Vagina (tissue), 2 donors: ENCODE results near the gene RORC. TPM values are rescaled to one million over a fixed set of nuclear protein-coding genes. Genes with fewer than 3 reads are reported as not detected.

Source experiments
- DNase-seq, 2 donors: peaks; one replicate each; pipeline ENCODE4 v3.0.0-alpha.2; 2017; ENCODE audit errors: extremely low spot score in 2 of 2
- H3K27ac ChIP-seq: fragments of 200-600 bp; sonication (generic); one replicate; pipeline ENCODE4 v1.5.1; 2019
- H3K27me3 ChIP-seq: fragments of 200-600 bp; sonication (generic); one replicate; pipeline ENCODE4 v1.5.1; 2019
- H3K36me3 ChIP-seq, 2 donors: fragments of 200-600 bp; sonication (generic); one replicate each; pipeline ENCODE4 v1.5.1; 2017 to 2019
- H3K4me1 ChIP-seq: fragments of 200-600 bp; sonication (generic); one replicate; pipeline ENCODE4 v1.5.1; 2019
- H3K4me3 ChIP-seq, 2 donors: fragments of 200-600 bp; sonication (generic); 1 replicate in 1 of 2; 2 replicates in 1 of 2; pipeline ENCODE4 v1.5.1; 2016 to 2019
- H3K9me3 ChIP-seq: fragments of 200-600 bp; sonication (generic); one replicate; pipeline ENCODE4 v1.5.1; 2019
- CTCF ChIP-seq, 3 experiments: fragments of 450-650 bp in 2 of 3; fragments of 200-600 bp in 1 of 3; sonication (generic) in 1 of 3; IDR thresholded peaks; one replicate each; pipeline ENCODE4 v1.5.1; 2017 to 2019; ENCODE audit warnings: antibody characterized with exemption in 3 of 3, mild to moderate bottlenecking in 2 of 3, moderate library complexity in 2 of 3
- POLR2A ChIP-seq, 2 donors: fragments of 450-650 bp; IDR thresholded peaks; one replicate each; pipeline ENCODE4 v1.6.1; 2017; ENCODE audit warnings: antibody characterized with exemption in 2 of 2, mild to moderate bottlenecking in 2 of 2, moderate library complexity in 2 of 2
- POLR2AphosphoS5 ChIP-seq, 2 donors: sonication (generic); formaldehyde crosslinking; IDR thresholded peaks; one replicate each; pipeline ENCODE4 v1.9.0; 2017; ENCODE audit warnings: antibody characterized with exemption in 2 of 2, mild to moderate bottlenecking in 2 of 2, low read depth in 1 of 2; ENCODE audit not compliant: insufficient read depth in 1 of 2
- intact Hi-C: fragments of 100-400 bp; cut with DNase I; formaldehyde crosslinking; loops from one replicate; pipeline ENCODE4 v1.15.1; 2023
- total RNA-seq: library from RNA; depleted of rRNA; stranded (reverse); fragments of >200 nt; gene quantifications from one replicate; pipeline ENCODE4 v1.2.3, GENCODE V29; 2016

Gene RORC
- total RNA-seq, 1 donor from 2014 or later: 8.1 TPM

GRCh38 chr1:151825204-151825603 is 6.4 kb downstream of the RORC start:
- Histone ChIP-seq H3K36me3 (no peaks in the 10 kb centered on the region), H3K27ac (no peak overlapping the region), H3K27me3 (no peaks in the 10 kb centered on the region), H3K4me1 (peaks cover 9% of the 10 kb centered on the region), H3K9me3 (no peaks in the 10 kb centered on the region), H3K4me3 (no peak overlapping the region)
- no peak for DNase-seq
- intact Hi-C loops: no loop called here
- TF ChIP-seq POLR2AphosphoS5 (IDR thresholded peaks at IDR 0.05; ENCODE audit: insufficient read depth in 1 of 2, low read depth in 1 of 2): no peak

- Histone ChIP-seq H3K4me3 (no peak overlapping the region), H3K27ac (no peak overlapping the region), H3K27me3 (no peaks in the 10 kb centered on the region), H3K9me3 (no peaks in the 10 kb centered on the region), H3K4me1 (no peaks in the 10 kb centered on the region), H3K36me3 (no peaks in the 10 kb centered on the region)
- no peak for DNase-seq
- TF ChIP-seq POLR2A (IDR thresholded peaks at IDR 0.05): no peak
- TF ChIP-seq POLR2AphosphoS5 (IDR thresholded peaks at IDR 0.05; ENCODE audit: insufficient read depth in 1 of 2, low read depth in 1 of 2): no peak
- no peak for TF ChIP-seq CTCF (IDR thresholded peaks at IDR 0.05)
- intact Hi-C loops: no loop called here
Observed at GRCh38 chr1:151823175-151823574, 8.4 kb downstream of the RORC start.

- no peak for TF ChIP-seq POLR2AphosphoS5 (IDR thresholded peaks at IDR 0.05; ENCODE audit: insufficient read depth in 1 of 2, low read depth in 1 of 2)
- TF ChIP-seq CTCF (IDR thresholded peaks at IDR 0.05): no peak
- no peak for TF ChIP-seq POLR2A (IDR thresholded peaks at IDR 0.05)
- intact Hi-C loops: no loop called here
- H3K27me3 ChIP-seq: no peaks in the 10 kb centered on the region
- H3K27ac ChIP-seq: no peak overlapping the region
- no peaks in the 10 kb centered on the region for H3K36me3 ChIP-seq
- H3K4me1 ChIP-seq: no peaks in the 10 kb centered on the region
- no peaks in the 10 kb centered on the region for H3K9me3 ChIP-seq
- no peak for DNase-seq
- no peak overlapping the region for H3K4me3 ChIP-seq
Observed at GRCh38 chr1:151822404-151822803, 9.2 kb downstream of the RORC start.

- H3K9me3 ChIP-seq: no peaks in the 10 kb centered on the region
- intact Hi-C loops: no loop called here
- no peaks in the 10 kb centered on the region for H3K36me3 ChIP-seq
- TF ChIP-seq POLR2AphosphoS5 (IDR thresholded peaks at IDR 0.05; ENCODE audit: insufficient read depth in 1 of 2, low read depth in 1 of 2): no peak
- H3K4me3 ChIP-seq: no peak overlapping the region
- H3K27me3 ChIP-seq: no peaks in the 10 kb centered on the region
- no peak overlapping the region for H3K27ac ChIP-seq
- no peaks in the 10 kb centered on the region for H3K4me1 ChIP-seq
- DNase-seq: no peak
Observed at GRCh38 chr1:151820940-151821339, 10.7 kb downstream of the RORC start.

- Histone ChIP-seq H3K27me3 (no peaks in the 10 kb centered on the region), H3K9me3 (no peaks in the 10 kb centered on the region), H3K4me1 (no peaks in the 10 kb centered on the region), H3K27ac (no peak overlapping the region), H3K4me3 (no peak overlapping the region), H3K36me3 (no peaks in the 10 kb centered on the region)
- no peak for TF ChIP-seq POLR2A (IDR thresholded peaks at IDR 0.05)
- TF ChIP-seq POLR2AphosphoS5 (IDR thresholded peaks at IDR 0.05; ENCODE audit: insufficient read depth in 1 of 2, low read depth in 1 of 2): no peak
- no peak for TF ChIP-seq CTCF (IDR thresholded peaks at IDR 0.05)
- DNase-seq: no peak
- intact Hi-C loops: no loop called here
Observed at GRCh38 chr1:151819976-151820623, 11.5 kb downstream of the RORC start.

GRCh38 chr1:151819227-151819835 is 12.3 kb downstream of the RORC start:
- no peak overlapping the region for H3K4me3 ChIP-seq
- intact Hi-C loops: no loop called here
- no peaks in the 10 kb centered on the region for H3K36me3 ChIP-seq
- no peaks in the 10 kb centered on the region for H3K4me1 ChIP-seq
- no peaks in the 10 kb centered on the region for H3K9me3 ChIP-seq
- DNase-seq: no peak
- TF ChIP-seq POLR2AphosphoS5 (IDR thresholded peaks at IDR 0.05; ENCODE audit: insufficient read depth in 1 of 2, low read depth in 1 of 2) (no peak), CTCF (IDR thresholded peaks at IDR 0.05) (no peak), POLR2A (IDR thresholded peaks at IDR 0.05) (no peak)
- H3K27ac ChIP-seq: no peak overlapping the region
- no peaks in the 10 kb centered on the region for H3K27me3 ChIP-seq
